GM23338 (cell line): ENCODE data around the gene CYRIA. TPM values are rescaled to one million over a fixed set of nuclear protein-coding genes. Genes with fewer than 3 reads are reported as not detected.

Experiments
- ATAC-seq: fragments of 200-7000 bp; cut with Tn5 transposase; 3 replicates; pipeline ENCODE4 v1.9.1; 2020
- DNase-seq: peaks from one replicate; pipeline ENCODE4 v3.0.0-alpha.2; 2015; ENCODE audit warnings: low spot score
- H2AFZ ChIP-seq: fragments of 200-600 bp; sonication (generic); 2 replicates; pipeline ENCODE4 v1.8.0; 2016; ENCODE audit warnings: antibody characterized with exemption, mild to moderate bottlenecking, moderate library complexity
- H3F3A ChIP-seq: fragments of 200-600 bp; sonication (generic); replicated peaks from 2 replicates; pipeline ENCODE4 v1.8.0; 2017; ENCODE audit warnings: antibody characterized with exemption, mixed run types, low read depth
- H3K27ac ChIP-seq: fragments of 200-600 bp; sonication (generic); 2 replicates; pipeline ENCODE4 v1.6.1; 2016; ENCODE audit warnings: low read depth
- H3K27me3 ChIP-seq: fragments of 200-600 bp; sonication (generic); 2 replicates; pipeline ENCODE4 v1.8.0; 2016; ENCODE audit warnings: mild to moderate bottlenecking, mixed run types, moderate library complexity; ENCODE audit not compliant: insufficient read depth
- H3K36me3 ChIP-seq: fragments of 200-600 bp; sonication (generic); 2 replicates; pipeline ENCODE4 v1.8.0; 2016; ENCODE audit warnings: mild to moderate bottlenecking; ENCODE audit not compliant: insufficient read depth
- H3K4me1 ChIP-seq: fragments of 200-600 bp; sonication (generic); 2 replicates; pipeline ENCODE4 v1.8.0; 2016; ENCODE audit warnings: mild to moderate bottlenecking, moderate library complexity; ENCODE audit not compliant: insufficient read depth
- H3K4me2 ChIP-seq: fragments of 200-600 bp; sonication (generic); 2 replicates; pipeline ENCODE4 v1.7.1; 2017; ENCODE audit warnings: mixed run types
- H3K4me3 ChIP-seq: fragments of 200-600 bp; sonication (generic); 2 replicates; pipeline ENCODE4 v1.6.1; 2016; ENCODE audit warnings: mixed run types
- H3K79me2 ChIP-seq: fragments of 200-600 bp; sonication (generic); replicated peaks from 2 replicates; pipeline ENCODE4 v1.8.0; 2017; ENCODE audit warnings: mild to moderate bottlenecking; ENCODE audit not compliant: insufficient read depth
- H3K9me2 ChIP-seq: fragments of 200-600 bp; sonication (generic); 2 replicates; pipeline ENCODE4 v1.8.0; 2017; ENCODE audit not compliant: insufficient read depth
- H4K20me1 ChIP-seq: fragments of 200-600 bp; sonication (generic); replicated peaks from 2 replicates; pipeline ENCODE4 v1.8.0; 2017; ENCODE audit warnings: mild to moderate bottlenecking; ENCODE audit not compliant: insufficient read depth
- H3K27ac Mint-ChIP-seq: 2 replicates; pipeline ENCODE4 v1.8.0; 2020; ENCODE audit warnings: inconsistent platforms, mild to moderate bottlenecking, moderate library complexity, mixed read lengths
- H3K27me3 Mint-ChIP-seq: 3 replicates; pipeline ENCODE4 v1.8.0; 2022; ENCODE audit warnings: low read depth, mild to moderate bottlenecking, moderate library complexity, mixed read lengths, inconsistent platforms; ENCODE audit not compliant: insufficient read depth, poor library complexity
- H3K36me3 Mint-ChIP-seq: 3 replicates; pipeline ENCODE4 v1.8.0; 2021; ENCODE audit warnings: low read depth, mild to moderate bottlenecking, inconsistent platforms, moderate library complexity, mixed read lengths
- H3K4me1 Mint-ChIP-seq: 3 replicates; pipeline ENCODE4 v1.8.0; 2020; ENCODE audit warnings: mild to moderate bottlenecking, inconsistent platforms, mixed read lengths
- H3K4me3 Mint-ChIP-seq: 3 replicates; pipeline ENCODE4 v1.8.0; 2021; ENCODE audit warnings: moderate library complexity, mild to moderate bottlenecking, inconsistent platforms, mixed read lengths
- H3K9me3 Mint-ChIP-seq: 3 replicates; pipeline ENCODE4 v1.8.0; 2020; ENCODE audit warnings: moderate library complexity, mild to moderate bottlenecking, inconsistent platforms, mixed read lengths
- CREB1 ChIP-seq: fragments of 250-450 bp; sonication (Bioruptor Pico); IDR thresholded peaks from 2 replicates; pipeline ENCODE4 v1.5.0; 2020; ENCODE audit warnings: low read depth, mild to moderate bottlenecking, moderate library complexity
- ETS1 ChIP-seq: IDR thresholded peaks from 2 replicates; pipeline ENCODE4 v1.6.1; 2016; ENCODE audit warnings: antibody characterized with exemption
- EZH2 ChIP-seq: fragments of 200-600 bp; sonication (generic); IDR thresholded peaks from one replicate; pipeline ENCODE4 v1.8.0; 2017; ENCODE audit warnings: antibody characterized with exemption, mild to moderate bottlenecking, low read depth; ENCODE audit not compliant: unreplicated experiment
- EZH2phosphoT487 ChIP-seq: fragments of 200-600 bp; sonication (generic); IDR thresholded peaks from one replicate; pipeline ENCODE4 v1.8.1; 2018; ENCODE audit warnings: antibody characterized with exemption; ENCODE audit not compliant: unreplicated experiment
- JUNB ChIP-seq: IDR thresholded peaks from one replicate; pipeline ENCODE4 v1.6.1; 2016; ENCODE audit warnings: antibody characterized with exemption; ENCODE audit not compliant: unreplicated experiment
- NANOG ChIP-seq: IDR thresholded peaks from 2 replicates; pipeline ENCODE4 v1.6.1; 2016; ENCODE audit warnings: antibody characterized with exemption, borderline replicate concordance
- POLR2AphosphoS5 ChIP-seq: IDR thresholded peaks from 2 replicates; pipeline ENCODE4 v1.6.1; 2016; ENCODE audit warnings: antibody characterized with exemption, low read depth
- STAT1 ChIP-seq: IDR thresholded peaks from one replicate; pipeline ENCODE4 v1.6.1; 2016; ENCODE audit warnings: antibody characterized with exemption; ENCODE audit not compliant: unreplicated experiment
- ZNF114 ChIP-seq: fragments of 250-450 bp; sonication (Bioruptor Pico); IDR thresholded peaks from 2 replicates; pipeline ENCODE4 v1.5.0; 2020; ENCODE audit warnings: mild to moderate bottlenecking, moderate library complexity
- ZNF462 ChIP-seq: fragments of 250-450 bp; sonication (Bioruptor Pico); IDR thresholded peaks from 2 replicates; pipeline ENCODE4 v1.5.0; 2020; ENCODE audit warnings: mild to moderate bottlenecking, moderate library complexity
- polyA plus RNA-seq: library from polyadenylated mRNA; unstranded; fragments of >200 nt; fragmentation: Nextera tagmentation; extraction: Ambion mirVana; gene quantifications from 2 replicates; pipeline ENCODE4 v1.2.1, GENCODE V29; 2016
- total RNA-seq: library from RNA; depleted of rRNA; stranded (reverse); fragments of >200 nt; shearing (Covaris generic); gene quantifications from 2 replicates; pipeline ENCODE4 v1.2.3, GENCODE V29; 2014
- TF ChIP-seq, protein P1 (sequence below), 2 experiments: fragments of 200-600 bp in 1 of 2; sonication (generic) in 1 of 2; conservative IDR thresholded peaks; 2 replicates each; pipeline versions ENCODE4 v1.5.1 to v1.6.1; 2016 to 2017; ENCODE audit warnings: antibody characterized with exemption in 2 of 2, low read depth in 2 of 2, mild to moderate bottlenecking in 2 of 2, moderate library complexity in 1 of 2
- TF ChIP-seq, protein P2 (sequence below): IDR thresholded peaks from one replicate; pipeline ENCODE4 v1.6.1; 2018; ENCODE audit warnings: antibody characterized with exemption; ENCODE audit not compliant: unreplicated experiment

Gene CYRIA
- total and polyA plus RNA-seq, 2 experiments from 2014 or later, result 3.0 to 5.3 TPM

GRCh38 chr2:16680304-16680703 is 14.7 kb upstream of the CYRIA start (continued):
- no peak for TF ChIP-seq ETS1

DNA sequence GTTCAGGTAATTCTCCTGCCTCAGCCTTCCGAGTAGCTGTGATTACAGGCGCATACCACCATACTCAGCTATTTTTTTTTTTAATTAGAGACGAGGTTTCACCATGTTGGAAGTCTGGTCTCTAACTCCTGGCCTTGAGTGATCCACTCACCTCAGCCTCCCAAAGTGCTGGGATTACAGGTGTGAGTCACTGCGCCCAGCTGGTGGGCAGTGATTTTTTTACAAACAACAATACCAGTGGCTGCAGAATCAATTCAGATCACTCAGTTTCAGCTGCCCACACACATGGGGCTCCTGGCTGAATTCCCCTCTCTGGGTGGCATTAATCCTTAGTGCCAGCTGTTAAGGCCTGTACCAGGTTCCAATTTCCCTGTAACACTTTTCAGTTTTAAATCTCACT is 13.3 kb upstream of the CYRIA start:
- Histone ChIP-seq H3K4me3 (no peak overlapping the region), H2AFZ (no peak overlapping the region), H3K79me2 (no peaks in the 10 kb centered on the region), H3K4me1 (no peaks in the 10 kb centered on the region), H3K27me3 (no peaks in the 10 kb centered on the region), H3F3A (no peaks in the 10 kb centered on the region), H4K20me1 (no peaks in the 10 kb centered on the region), H3K36me3 (no peaks in the 10 kb centered on the region), H3K9me2 (no peaks in the 10 kb centered on the region), H3K4me2 (no peak overlapping the region), H3K27ac (no peak overlapping the region)
- no peak overlapping the region for H3K4me3 Mint-ChIP-seq
- ATAC-seq, result no peak; the same call in 2 of the 3 replicates
- H3K27ac Mint-ChIP-seq, result no peak overlapping the region
- peaks cover 16% of the 10 kb centered on the region for H3K9me3 Mint-ChIP-seq
- H3K36me3 Mint-ChIP-seq, result peaks cover 4% of the 10 kb centered on the region; the same call in 2 of the 3 replicates
- no peaks in the 10 kb centered on the region for H3K4me1 Mint-ChIP-seq
- peaks cover 4% of the 10 kb centered on the region for H3K27me3 Mint-ChIP-seq
- DNase-seq, result no peak
- TF ChIP-seq, protein P1, sequence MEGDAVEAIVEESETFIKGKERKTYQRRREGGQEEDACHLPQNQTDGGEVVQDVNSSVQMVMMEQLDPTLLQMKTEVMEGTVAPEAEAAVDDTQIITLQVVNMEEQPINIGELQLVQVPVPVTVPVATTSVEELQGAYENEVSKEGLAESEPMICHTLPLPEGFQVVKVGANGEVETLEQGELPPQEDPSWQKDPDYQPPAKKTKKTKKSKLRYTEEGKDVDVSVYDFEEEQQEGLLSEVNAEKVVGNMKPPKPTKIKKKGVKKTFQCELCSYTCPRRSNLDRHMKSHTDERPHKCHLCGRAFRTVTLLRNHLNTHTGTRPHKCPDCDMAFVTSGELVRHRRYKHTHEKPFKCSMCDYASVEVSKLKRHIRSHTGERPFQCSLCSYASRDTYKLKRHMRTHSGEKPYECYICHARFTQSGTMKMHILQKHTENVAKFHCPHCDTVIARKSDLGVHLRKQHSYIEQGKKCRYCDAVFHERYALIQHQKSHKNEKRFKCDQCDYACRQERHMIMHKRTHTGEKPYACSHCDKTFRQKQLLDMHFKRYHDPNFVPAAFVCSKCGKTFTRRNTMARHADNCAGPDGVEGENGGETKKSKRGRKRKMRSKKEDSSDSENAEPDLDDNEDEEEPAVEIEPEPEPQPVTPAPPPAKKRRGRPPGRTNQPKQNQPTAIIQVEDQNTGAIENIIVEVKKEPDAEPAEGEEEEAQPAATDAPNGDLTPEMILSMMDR (conservative IDR thresholded peaks at IDR 0.05; ENCODE audit: low read depth in 2 of 2), result no peak
- TF ChIP-seq POLR2AphosphoS5, result no peak
- no peak for TF ChIP-seq CREB1
- no peak for TF ChIP-seq JUNB
- TF ChIP-seq ETS1, result no peak
- no peak for TF ChIP-seq EZH2phosphoT487
- no peak for TF ChIP-seq NANOG
- TF ChIP-seq, protein P2, sequence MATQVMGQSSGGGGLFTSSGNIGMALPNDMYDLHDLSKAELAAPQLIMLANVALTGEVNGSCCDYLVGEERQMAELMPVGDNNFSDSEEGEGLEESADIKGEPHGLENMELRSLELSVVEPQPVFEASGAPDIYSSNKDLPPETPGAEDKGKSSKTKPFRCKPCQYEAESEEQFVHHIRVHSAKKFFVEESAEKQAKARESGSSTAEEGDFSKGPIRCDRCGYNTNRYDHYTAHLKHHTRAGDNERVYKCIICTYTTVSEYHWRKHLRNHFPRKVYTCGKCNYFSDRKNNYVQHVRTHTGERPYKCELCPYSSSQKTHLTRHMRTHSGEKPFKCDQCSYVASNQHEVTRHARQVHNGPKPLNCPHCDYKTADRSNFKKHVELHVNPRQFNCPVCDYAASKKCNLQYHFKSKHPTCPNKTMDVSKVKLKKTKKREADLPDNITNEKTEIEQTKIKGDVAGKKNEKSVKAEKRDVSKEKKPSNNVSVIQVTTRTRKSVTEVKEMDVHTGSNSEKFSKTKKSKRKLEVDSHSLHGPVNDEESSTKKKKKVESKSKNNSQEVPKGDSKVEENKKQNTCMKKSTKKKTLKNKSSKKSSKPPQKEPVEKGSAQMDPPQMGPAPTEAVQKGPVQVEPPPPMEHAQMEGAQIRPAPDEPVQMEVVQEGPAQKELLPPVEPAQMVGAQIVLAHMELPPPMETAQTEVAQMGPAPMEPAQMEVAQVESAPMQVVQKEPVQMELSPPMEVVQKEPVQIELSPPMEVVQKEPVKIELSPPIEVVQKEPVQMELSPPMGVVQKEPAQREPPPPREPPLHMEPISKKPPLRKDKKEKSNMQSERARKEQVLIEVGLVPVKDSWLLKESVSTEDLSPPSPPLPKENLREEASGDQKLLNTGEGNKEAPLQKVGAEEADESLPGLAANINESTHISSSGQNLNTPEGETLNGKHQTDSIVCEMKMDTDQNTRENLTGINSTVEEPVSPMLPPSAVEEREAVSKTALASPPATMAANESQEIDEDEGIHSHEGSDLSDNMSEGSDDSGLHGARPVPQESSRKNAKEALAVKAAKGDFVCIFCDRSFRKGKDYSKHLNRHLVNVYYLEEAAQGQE, result no peak
- TF ChIP-seq ZNF114 (CRISPR knock-in tag), result no peak
- TF ChIP-seq STAT1, result no peak
- TF ChIP-seq EZH2, result no peak
- TF ChIP-seq ZNF462 (CRISPR knock-in tag), result no peak
